Karpas-422 (cell line): ENCODE data around the gene ABCA1. TPM values are rescaled to one million over a fixed set of nuclear protein-coding genes. Genes with fewer than 3 reads are reported as not detected.

Experiments
- DNase-seq: peaks from one replicate; pipeline ENCODE4 v3.0.0-alpha.2; 2015
- H2AFZ ChIP-seq: fragments of 200-600 bp; sonication (generic); 2 replicates; pipeline ENCODE4 v1.6.1; 2014; ENCODE audit warnings: antibody characterized with exemption, low read length, mixed read lengths
- H3K27ac ChIP-seq: fragments of 200-600 bp; sonication (generic); 2 replicates; pipeline ENCODE4 v1.5.1; 2014; ENCODE audit warnings: mild to moderate bottlenecking, low read length, moderate library complexity
- H3K27me3 ChIP-seq: fragments of 200-600 bp; sonication (generic); 2 replicates; pipeline ENCODE4 v1.6.1; 2014; ENCODE audit warnings: low read length, mixed read lengths
- H3K36me3 ChIP-seq: fragments of 200-600 bp; sonication (generic); 2 replicates; pipeline ENCODE4 v1.6.1; 2014; ENCODE audit warnings: low read length, mixed read lengths; ENCODE audit not compliant: insufficient read depth
- H3K4me1 ChIP-seq: fragments of 200-600 bp; sonication (generic); 2 replicates; pipeline ENCODE4 v1.6.1; 2014; ENCODE audit warnings: mild to moderate bottlenecking, low read length, mixed read lengths
- H3K4me2 ChIP-seq: fragments of 200-600 bp; sonication (generic); 2 replicates; pipeline ENCODE4 v1.6.1; 2014; ENCODE audit warnings: low read length, low read depth, mild to moderate bottlenecking; ENCODE audit not compliant: poor library complexity, severe bottlenecking
- H3K4me3 ChIP-seq: fragments of 200-600 bp; sonication (generic); 2 replicates; pipeline ENCODE4 v1.5.1; 2014; ENCODE audit warnings: mild to moderate bottlenecking, antibody characterized with exemption, low read length, mixed read lengths
- H3K79me2 ChIP-seq: fragments of 200-600 bp; sonication (generic); 2 replicates; pipeline ENCODE4 v1.6.1; 2014; ENCODE audit warnings: mild to moderate bottlenecking, low read length, mixed read lengths
- H3K9ac ChIP-seq: fragments of 200-600 bp; sonication (generic); 2 replicates; pipeline ENCODE4 v1.6.0; 2014; ENCODE audit warnings: low read length
- H3K9me2 ChIP-seq: fragments of 200-600 bp; sonication (generic), shearing (Covaris generic); replicated peaks from 2 replicates; pipeline ENCODE4 v1.6.0; 2014; ENCODE audit warnings: mild to moderate bottlenecking, low read length, moderate library complexity; ENCODE audit not compliant: insufficient read depth
- H3K9me3 ChIP-seq: fragments of 300-700, 200-600 bp; sonication (generic); 2 replicates; pipeline ENCODE4 v1.6.1; 2014; ENCODE audit warnings: low read length, mixed read lengths
- H4K20me1 ChIP-seq: fragments of 200-600 bp; sonication (generic); 2 replicates; pipeline ENCODE4 v1.6.1; 2014; ENCODE audit warnings: mild to moderate bottlenecking, antibody characterized with exemption, low read length, low read depth; ENCODE audit not compliant: insufficient read depth
- total RNA-seq: library from RNA; depleted of rRNA; stranded (reverse); fragments of >200 nt; shearing (Covaris generic); gene quantifications from 2 replicates; pipeline ENCODE4 v1.2.3, GENCODE V29; 2014; ENCODE audit warnings: low replicate concordance

The ABCA1 gene
- total RNA-seq, 1 experiment from 2014 or later: 4.7 TPM

GRCh38 chr9:104758974-104759373, 169.0 kb downstream of the ABCA1 start:
- H3K9me3 ChIP-seq: no peaks in the 10 kb centered on the region
- no peak overlapping the region for H3K4me2 ChIP-seq
- H2AFZ ChIP-seq: no peak overlapping the region
- no peaks in the 10 kb centered on the region for H3K79me2 ChIP-seq
- no peaks in the 10 kb centered on the region for H4K20me1 ChIP-seq
- H3K27me3 ChIP-seq: peaks cover 2% of the 10 kb centered on the region; the same call in 1 of the 2 replicates
- H3K36me3 ChIP-seq: no peaks in the 10 kb centered on the region
- H3K4me3 ChIP-seq: no peak overlapping the region
- DNase-seq: no peak
- no peak overlapping the region for H3K27ac ChIP-seq
- peaks cover 11% of the 10 kb centered on the region for H3K4me1 ChIP-seq
- no peak overlapping the region for H3K9ac ChIP-seq
- H3K9me2 ChIP-seq: no peaks in the 10 kb centered on the region

- no peak overlapping the region for H3K4me3 ChIP-seq
- no peaks in the 10 kb centered on the region for H3K9me3 ChIP-seq
- H3K9me2 ChIP-seq: no peaks in the 10 kb centered on the region
- no peak overlapping the region for H3K4me2 ChIP-seq
- no peaks in the 10 kb centered on the region for H3K36me3 ChIP-seq
- H4K20me1 ChIP-seq: no peaks in the 10 kb centered on the region
- no peak overlapping the region for H2AFZ ChIP-seq
- H3K79me2 ChIP-seq: no peaks in the 10 kb centered on the region; the same call in 1 of the 2 replicates
- H3K4me1 ChIP-seq: peaks cover 18% of the 10 kb centered on the region
- H3K9ac ChIP-seq: no peak overlapping the region
- H3K27ac ChIP-seq: no peak overlapping the region
- no peak for DNase-seq
- H3K27me3 ChIP-seq: no peaks in the 10 kb centered on the region
Observed at GRCh38 chr9:104750185-104750767, 177.7 kb downstream of the ABCA1 start.

- Histone ChIP-seq H3K79me2 (no peaks in the 10 kb centered on the region; the same call in 1 of the 2 replicates), H3K27ac (no peak overlapping the region), H3K4me3 (peak overlapping the region; percentile 88), H3K36me3 (no peaks in the 10 kb centered on the region), H4K20me1 (no peaks in the 10 kb centered on the region), H2AFZ (peak overlapping the region; percentile 94), H3K4me2 (peak overlapping the region; percentile 83), H3K27me3 (no peaks in the 10 kb centered on the region), H3K9ac (peak overlapping the region; percentile 84), H3K9me3 (no peaks in the 10 kb centered on the region), H3K9me2 (no peaks in the 10 kb centered on the region), H3K4me1 (peaks cover 18% of the 10 kb centered on the region)
- DNase-seq: peak; percentile 42
Observed at GRCh38 chr9:104748359-104749031, 179.5 kb downstream of the ABCA1 start.

GRCh38 chr9:104747565-104748358, 180.2 kb downstream of the ABCA1 start, which contains the start of gene NIPSNAP3A:
Gene NIPSNAP3A, plus strand, starts transcription at chr9:104747683. Its CDS starts 110 bp downstream, at chr9:104747793.
- peak within 1 kb of the TSS; percentile 12; the same call in 1 of the 2 replicates for H3K27ac ChIP-seq
- peak; percentile 93 for DNase-seq
- H3K4me1 ChIP-seq: peaks cover 18% of the 10 kb centered on the region
- H3K9me3 ChIP-seq: no peaks in the 10 kb centered on the region
- no peaks in the 10 kb centered on the region for H3K36me3 ChIP-seq
- no peaks in the 10 kb centered on the region for H3K9me2 ChIP-seq
- H3K4me3 ChIP-seq: peak within 1 kb of the TSS; percentile 88
- no peaks in the 10 kb centered on the region for H3K27me3 ChIP-seq
- H3K4me2 ChIP-seq: peak within 1 kb of the TSS; percentile 83
- peak within 1 kb of the TSS; percentile 94 for H2AFZ ChIP-seq
- no peaks in the 10 kb centered on the region for H4K20me1 ChIP-seq
- H3K9ac ChIP-seq: peak within 1 kb of the TSS; percentile 84
- no peaks in the 10 kb centered on the region; the same call in 1 of the 2 replicates for H3K79me2 ChIP-seq

GRCh38 chr9:104747245-104747564, 180.8 kb downstream of the ABCA1 start:
- peak overlapping the region; percentile 94 for H2AFZ ChIP-seq
- H3K4me3 ChIP-seq: peak overlapping the region; percentile 88
- no peaks in the 10 kb centered on the region for H4K20me1 ChIP-seq
- no peaks in the 10 kb centered on the region for H3K9me2 ChIP-seq
- H3K27me3 ChIP-seq: no peaks in the 10 kb centered on the region
- H3K27ac ChIP-seq: peak overlapping the region; percentile 12; the same call in 1 of the 2 replicates
- H3K4me1 ChIP-seq: peaks cover 18% of the 10 kb centered on the region
- H3K9me3 ChIP-seq: no peaks in the 10 kb centered on the region
- no peak for DNase-seq
- peak overlapping the region; percentile 83 for H3K4me2 ChIP-seq
- H3K9ac ChIP-seq: peak overlapping the region; percentile 84
- H3K36me3 ChIP-seq: no peaks in the 10 kb centered on the region
- no peaks in the 10 kb centered on the region; the same call in 1 of the 2 replicates for H3K79me2 ChIP-seq

- DNase-seq: peak; percentile 42
- Histone ChIP-seq H3K27ac (peak overlapping the region; percentile 12; the same call in 1 of the 2 replicates), H3K9me2 (no peaks in the 10 kb centered on the region), H3K36me3 (no peaks in the 10 kb centered on the region), H3K9me3 (no peaks in the 10 kb centered on the region), H2AFZ (peak overlapping the region; percentile 94), H3K27me3 (no peaks in the 10 kb centered on the region), H4K20me1 (no peaks in the 10 kb centered on the region), H3K9ac (peak overlapping the region; percentile 84), H3K4me3 (peak overlapping the region; percentile 88), H3K79me2 (no peaks in the 10 kb centered on the region; the same call in 1 of the 2 replicates), H3K4me1 (peaks cover 18% of the 10 kb centered on the region), H3K4me2 (peak overlapping the region; percentile 83)
Observed at GRCh38 chr9:104746798-104747197, 181.2 kb downstream of the ABCA1 start.

GRCh38 chr9:104746285-104746684, 181.7 kb downstream of the ABCA1 start:
- no peak overlapping the region for H2AFZ ChIP-seq
- H3K4me1 ChIP-seq: peaks cover 18% of the 10 kb centered on the region
- no peaks in the 10 kb centered on the region for H4K20me1 ChIP-seq
- H3K27me3 ChIP-seq: no peaks in the 10 kb centered on the region
- peak overlapping the region; percentile 83 for H3K4me2 ChIP-seq
- H3K4me3 ChIP-seq: 0 out of 2 replicates have a peak overlapping the region, but pooled peaks have one; percentile 88
- no peak overlapping the region for H3K9ac ChIP-seq
- no peaks in the 10 kb centered on the region for H3K9me2 ChIP-seq
- no peaks in the 10 kb centered on the region for H3K36me3 ChIP-seq
- H3K27ac ChIP-seq: no peak overlapping the region
- H3K79me2 ChIP-seq: no peaks in the 10 kb centered on the region; the same call in 1 of the 2 replicates
- H3K9me3 ChIP-seq: no peaks in the 10 kb centered on the region
- DNase-seq: no peak

GRCh38 chr9:104745852-104746251, 182.1 kb downstream of the ABCA1 start:
- Histone ChIP-seq H3K9me2 (no peaks in the 10 kb centered on the region), H3K9me3 (no peaks in the 10 kb centered on the region), H3K9ac (no peak overlapping the region), H3K4me3 (no peak overlapping the region), H4K20me1 (no peaks in the 10 kb centered on the region), H3K4me1 (peaks cover 18% of the 10 kb centered on the region), H3K27ac (no peak overlapping the region), H3K27me3 (no peaks in the 10 kb centered on the region), H3K79me2 (no peaks in the 10 kb centered on the region; the same call in 1 of the 2 replicates), H3K4me2 (no peak overlapping the region), H3K36me3 (no peaks in the 10 kb centered on the region), H2AFZ (no peak overlapping the region)
- DNase-seq: no peak
